ENCODE measurements around the gene TAC3.
"Not testable (repeated sequence)": the region's sequence is repeated elsewhere in the genome, so short reads cannot be mapped to it uniquely, and the experiment has no call there.

TAC3 gene

DNA sequence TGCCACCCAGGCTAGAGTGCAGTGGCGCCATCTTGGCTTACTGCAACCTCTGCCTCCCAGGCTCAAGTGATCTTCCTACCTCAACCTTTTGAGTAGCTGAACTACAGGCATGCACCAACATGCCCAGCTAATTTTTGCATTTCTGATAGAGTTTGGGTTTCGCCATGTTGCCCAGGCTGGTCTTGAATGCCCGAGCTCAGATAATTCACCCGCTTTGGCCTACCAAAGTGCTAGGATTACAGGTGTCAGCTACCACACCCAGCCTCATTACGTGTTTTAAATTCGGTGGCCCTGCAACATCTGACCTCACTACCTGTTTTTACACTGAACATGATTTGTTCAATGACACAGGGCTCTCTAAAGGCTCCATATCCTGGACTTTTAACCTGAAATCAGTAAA, 36.1 kb downstream of the TAC3 start:
- DNase-seq: no peak

DNA sequence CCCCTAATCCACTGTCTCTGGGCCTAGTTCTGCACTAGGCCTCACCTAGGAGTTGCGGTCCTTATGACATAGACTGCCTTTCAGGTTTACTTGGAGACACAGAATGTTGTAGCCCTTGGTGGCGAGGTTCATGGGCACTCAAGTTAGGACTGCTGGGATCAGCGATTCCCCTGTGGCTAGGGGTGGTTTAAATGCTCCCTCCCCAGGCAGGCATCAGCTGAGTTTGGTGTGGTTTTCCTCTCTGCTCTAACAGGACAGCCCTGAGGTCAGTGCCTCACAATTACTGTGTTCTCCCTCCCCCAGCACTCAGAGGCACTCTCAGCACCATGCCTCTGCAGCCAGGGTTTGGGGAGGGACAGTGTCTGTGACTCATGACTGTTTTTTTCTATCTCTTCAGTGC, 36.7 kb downstream of the TAC3 start:
- no peak for DNase-seq

DNA sequence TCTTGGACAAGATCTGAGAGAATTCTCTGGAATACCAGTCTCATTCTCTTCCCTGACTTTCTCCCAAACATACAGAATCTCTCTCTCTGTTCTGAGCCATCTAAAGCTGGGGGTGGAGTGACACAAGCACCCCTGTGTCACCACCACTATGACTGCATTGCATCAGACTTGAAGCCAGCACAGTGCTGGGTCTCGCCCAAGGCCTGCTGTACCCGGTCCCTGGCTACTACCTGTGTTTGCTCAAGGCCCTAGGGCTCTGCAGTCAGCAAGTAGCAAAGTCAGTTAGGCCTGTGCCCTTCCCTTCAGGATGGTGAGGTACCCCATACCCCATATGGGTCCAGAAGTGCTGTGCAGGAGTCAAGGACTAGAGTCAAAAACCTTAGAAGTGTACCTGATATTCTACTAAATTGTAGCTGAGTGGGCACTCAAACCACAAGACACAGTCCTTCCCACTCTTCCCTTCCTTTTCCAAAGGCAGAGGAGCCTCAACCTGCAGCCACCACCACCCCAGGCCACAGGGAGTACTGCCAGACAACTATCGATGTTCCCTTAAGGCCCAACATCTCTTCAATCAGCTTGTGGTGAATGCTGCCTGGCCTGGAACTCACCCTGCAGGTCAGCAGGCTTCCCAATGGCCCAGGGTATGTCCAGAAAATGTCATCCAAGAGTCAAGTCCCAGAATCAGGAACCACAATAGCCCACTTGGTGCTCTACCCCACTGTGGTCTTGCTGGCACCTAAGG, 37.8 kb downstream of the TAC3 start:
- DNase-seq: no peak

DNA sequence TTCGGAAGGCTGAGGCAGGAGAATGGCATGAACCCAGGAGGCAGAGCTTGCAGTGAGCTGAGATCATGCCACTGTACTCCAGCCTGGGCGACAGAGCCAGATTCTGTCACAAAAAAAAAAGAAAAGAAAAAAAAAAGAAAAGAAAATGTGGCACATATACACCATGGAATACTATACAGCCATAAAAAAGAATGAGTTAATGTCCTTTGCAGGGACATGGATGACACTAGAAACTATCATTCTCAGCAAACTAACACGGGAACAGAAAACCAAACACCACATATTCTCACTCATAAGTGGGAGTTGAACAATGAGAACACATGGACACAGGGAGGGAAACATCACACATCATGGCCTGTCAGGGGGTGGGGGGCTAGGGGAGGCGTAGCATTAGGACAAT, 39.0 kb downstream of the TAC3 start:
- DNase-seq: not testable (repeated sequence)

DNA sequence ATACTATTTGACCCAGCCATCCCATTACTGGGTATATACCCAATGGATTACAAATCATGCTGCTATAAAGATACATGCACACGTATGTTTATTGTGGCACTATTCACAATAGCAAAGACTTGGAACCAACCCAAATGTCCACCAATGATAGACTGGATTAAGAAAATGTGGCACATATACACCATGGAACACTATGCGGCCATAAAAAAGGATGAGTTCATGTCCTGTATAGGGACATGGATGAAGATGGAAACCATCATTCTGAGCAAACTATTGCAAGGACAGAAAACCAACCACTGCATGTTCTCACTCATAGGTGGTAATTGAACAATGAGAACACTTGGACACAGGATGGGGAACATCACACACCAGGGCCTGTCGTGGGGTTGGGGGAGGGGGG, 42.1 kb downstream of the TAC3 start:
- DNase-seq: not testable (repeated sequence)

DNA sequence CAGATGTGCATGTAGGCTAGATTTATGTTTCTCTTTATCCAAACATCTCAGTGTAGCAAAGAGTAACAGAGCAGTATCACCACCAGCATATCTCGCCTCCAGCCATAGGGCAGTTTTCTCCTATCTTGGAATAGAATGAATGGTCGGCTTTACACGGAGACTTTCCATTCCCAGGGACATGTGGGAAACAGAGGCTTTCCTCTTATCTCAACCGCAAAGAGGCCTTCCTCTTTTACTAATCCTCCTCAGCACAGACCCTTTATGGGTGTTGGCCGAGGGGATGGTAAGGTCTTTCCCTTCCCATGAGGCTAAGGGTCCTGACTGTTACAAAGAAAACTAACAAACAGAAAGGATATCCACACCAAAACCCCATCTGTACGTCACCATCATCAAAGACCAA, 47.4 kb downstream of the TAC3 start:
- DNase-seq: not testable (repeated sequence)

DNA sequence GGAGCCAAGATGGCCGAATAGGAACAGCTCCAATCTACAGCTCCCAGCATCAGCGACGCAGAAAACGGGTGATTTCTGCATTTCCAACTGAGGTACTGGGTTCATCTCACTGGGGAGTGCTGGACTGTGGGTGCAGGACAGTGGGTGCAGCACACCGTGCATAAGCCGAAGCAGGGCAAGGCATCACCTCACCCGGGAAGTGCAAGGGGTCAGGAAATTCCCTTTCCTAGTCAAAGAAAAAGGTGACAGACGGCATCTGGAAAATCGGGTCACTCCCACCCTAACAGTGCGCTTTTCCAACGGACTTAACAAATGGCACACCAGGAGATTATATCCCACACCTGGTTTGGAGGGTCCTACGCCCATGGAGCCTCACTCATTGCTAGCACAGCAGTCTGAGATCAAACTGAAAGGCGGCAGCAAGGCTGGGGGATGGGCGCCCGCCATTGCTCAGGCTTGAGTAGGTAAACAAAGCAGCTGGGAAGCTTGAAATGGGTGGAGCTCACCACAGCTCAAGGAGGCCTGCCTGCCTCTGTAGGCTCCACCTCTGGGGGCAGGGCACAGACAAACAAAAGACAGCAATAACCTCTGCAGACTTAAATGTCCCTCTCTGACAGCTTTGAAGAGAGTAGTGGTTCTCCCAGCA, 50.2 kb downstream of the TAC3 start:
- DNase-seq: not testable (repeated sequence)

DNA sequence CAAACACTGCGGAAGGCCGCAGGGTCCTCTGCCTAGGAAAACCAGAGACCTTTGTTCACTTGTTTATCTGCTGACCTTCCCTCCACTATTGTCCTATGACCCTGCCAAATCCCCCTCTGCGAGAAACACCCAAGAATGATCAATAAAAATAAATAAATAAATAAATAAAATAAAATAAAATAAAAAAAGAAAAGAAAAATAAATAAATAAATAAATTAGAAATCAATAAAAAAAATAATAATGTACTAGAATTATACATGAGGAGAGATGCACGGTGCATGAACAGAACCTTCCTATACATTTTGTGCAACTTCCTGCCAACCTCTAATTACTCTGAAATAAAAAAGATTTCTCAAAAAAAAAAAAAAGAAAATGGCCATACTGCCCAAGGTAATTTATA, 51.2 kb downstream of the TAC3 start:
- DNase-seq: not testable (repeated sequence)

DNA sequence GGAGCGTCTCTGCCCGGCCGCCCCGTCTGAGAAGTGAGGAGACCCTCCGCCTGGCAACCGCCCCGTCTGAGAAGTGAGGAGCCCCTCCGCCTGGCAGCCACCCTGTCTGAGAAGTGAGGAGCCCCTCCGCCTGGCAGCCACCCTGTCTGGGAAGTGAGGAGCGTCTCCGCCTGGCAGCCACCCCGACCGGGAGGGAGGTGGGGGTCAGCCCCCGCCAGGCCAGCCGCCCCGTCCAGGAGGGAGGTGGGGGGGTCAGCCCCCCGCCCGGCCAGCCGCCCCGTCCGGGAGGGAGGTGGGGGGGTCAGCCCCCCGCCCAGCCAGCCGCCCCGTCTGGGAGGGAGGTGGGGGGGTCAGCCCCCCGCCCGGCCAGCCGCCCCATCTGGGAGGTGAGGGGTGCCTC, 52.8 kb downstream of the TAC3 start:
- DNase-seq: not testable (repeated sequence)

DNA sequence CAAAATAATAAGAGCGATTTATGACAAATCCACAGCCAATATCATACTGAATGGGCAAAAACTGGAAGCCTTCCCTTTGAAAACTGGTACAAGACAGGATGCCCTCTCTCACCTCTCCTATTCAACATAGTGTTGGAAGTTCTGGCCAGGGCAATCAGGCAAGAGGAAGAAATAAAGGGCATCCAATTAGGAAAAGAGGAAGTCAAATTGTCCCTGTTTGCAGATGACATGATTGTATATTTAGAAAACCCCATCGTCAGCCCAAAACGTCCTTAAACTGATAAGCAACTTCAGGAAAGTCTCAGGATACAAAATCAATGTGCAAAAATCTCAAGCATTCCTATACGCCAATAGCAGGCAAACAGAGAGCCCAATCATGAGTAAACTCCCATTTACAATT, 54.1 kb downstream of the TAC3 start:
- DNase-seq: not testable (repeated sequence)

Data from stimulated activated CD4-positive, alpha-beta T cell treated with anti-CD3 and anti-CD28 coated beads, Interleukin-2, amount 100 ng/mL, for 48 hours (primary cell).